K562 (cell line): ENCODE measurements around the gene UBASH3B. TPM values are rescaled to one million over a fixed set of nuclear protein-coding genes. Genes with fewer than 3 reads are reported as not detected.

Source experiments
- ATAC-seq: fragments of 200-7000 bp; cut with Tn5 transposase; 3 replicates; pipeline ENCODE4 v1.9.1; 2020; ENCODE audit warnings: moderate library complexity
- BruUV-seq: library from RNA; stranded (reverse); fragments of 400-500 nt; replicated peaks from 2 replicates; lab custom pipeline; 2021; lab: Mats Ljungman, UMichigan
- CTCF ChIA-PET: fragments of 300-600 bp; formaldehyde crosslinking; extraction: SDS; loops from one replicate; lab custom pipeline; 2021; ENCODE audit warnings: low intra/inter-chr PET ratio; lab: Yijun Ruan, JAX
- POLR2A ChIA-PET: fragments of 300-600, 350-650 bp; sonication (Branson Sonifier 250); formaldehyde crosslinking; extraction: SDS; loops from one replicate; lab custom pipeline; 2021; ENCODE audit warnings: antibody characterized with exemption, inconsistent platforms; lab: Yijun Ruan, JAX
- DNase-seq, 4 experiments: peaks; one replicate each; pipeline versions ENCODE4 v3.0.0 to v3.0.0-alpha.2; 2011 to 2018; ENCODE audit warnings: low spot score in 3 of 4, mixed read lengths in 3 of 4; ENCODE audit errors: extremely low read depth in 1 of 4
- FAIRE-seq: peaks from 2 replicates; lab custom pipeline; 2011; peaks lifted over from hg19 to GRCh38; lab: Jason Lieb, UNC
- H2AFZ ChIP-seq: 2 replicates; pipeline ENCODE4 v1.6.0; 2011; ENCODE audit warnings: low read depth, low read length, control low read depth, inconsistent platforms
- H3K27ac ChIP-seq: fragments of 200-600 bp; 3 replicates; pipeline ENCODE4 v1.8.0; 2011; ENCODE audit warnings: low read depth, mild to moderate bottlenecking, control low read depth, inconsistent platforms, low read length, moderate library complexity, mixed read lengths; ENCODE audit errors: extremely low read depth
- H3K27me3 ChIP-seq, 2 experiments: fragments of 300-600 bp in 1 of 2; 2 replicates in 1 of 2; 3 replicates in 1 of 2; pipeline versions ENCODE4 v1.6.0 to v1.8.0; 2011; ENCODE audit warnings: inconsistent platforms in 2 of 2, low read length in 2 of 2, mild to moderate bottlenecking in 1 of 2, mixed read lengths in 1 of 2, moderate library complexity in 1 of 2; ENCODE audit not compliant: control insufficient read depth in 2 of 2, insufficient read depth in 2 of 2
- H3K36me3 ChIP-seq: fragments of 300-600 bp; 3 replicates; pipeline ENCODE4 v1.8.0; 2011; ENCODE audit warnings: mild to moderate bottlenecking, low read length, inconsistent platforms; ENCODE audit not compliant: control insufficient read depth, insufficient read depth
- H3K4me1 ChIP-seq, 2 experiments: fragments of 200-600 bp in 1 of 2; replicated peaks in 1 of 2; 2 replicates in 1 of 2; 3 replicates in 1 of 2; pipeline versions ENCODE4 v1.5.1 to v1.8.0; 2011; ENCODE audit warnings: inconsistent platforms in 2 of 2, low read length in 2 of 2, mild to moderate bottlenecking in 1 of 2, mixed read lengths in 1 of 2, moderate library complexity in 1 of 2; ENCODE audit not compliant: control insufficient read depth in 2 of 2, insufficient read depth in 2 of 2
- H3K4me2 ChIP-seq: 2 replicates; pipeline ENCODE4 v1.6.1; 2011; ENCODE audit warnings: low read length, control low read depth, inconsistent platforms, mixed read lengths; ENCODE audit not compliant: insufficient read depth
- H3K4me3 ChIP-seq: fragments of 200-600 bp; sonication (generic), shearing (Covaris generic); 2 replicates; pipeline ENCODE4 v1.5.1; 2016; ENCODE audit warnings: control low read depth, inconsistent platforms
- H3K79me2 ChIP-seq: fragments of 200-600 bp; 3 replicates; pipeline ENCODE4 v1.8.0; 2011; ENCODE audit warnings: low read length, inconsistent platforms; ENCODE audit not compliant: control insufficient read depth, insufficient read depth
- H3K9ac ChIP-seq, 2 experiments: 2 replicates each; pipeline versions ENCODE4 v1.6.0 to v1.6.1; 2011; ENCODE audit warnings: low read depth in 2 of 2, low read length in 2 of 2, control low read depth in 1 of 2, inconsistent platforms in 1 of 2, mild to moderate bottlenecking in 1 of 2, mixed read lengths in 1 of 2; ENCODE audit not compliant: insufficient read depth in 1 of 2
- H3K9me1 ChIP-seq: one replicate; pipeline ENCODE4 v1.6.0; 2011; ENCODE audit warnings: inconsistent platforms, mild to moderate bottlenecking, low read length, moderate library complexity; ENCODE audit not compliant: control insufficient read depth, insufficient read depth
- H3K9me3 ChIP-seq: replicated peaks from 2 replicates; pipeline ENCODE4 v1.5.1; 2011; ENCODE audit warnings: low read depth, low read length, inconsistent platforms; ENCODE audit not compliant: control insufficient read depth, insufficient read depth
- H4K20me1 ChIP-seq: replicated peaks from 2 replicates; pipeline ENCODE4 v1.6.1; 2011; ENCODE audit warnings: low read length, inconsistent platforms, mixed read lengths; ENCODE audit not compliant: control insufficient read depth, insufficient read depth
- BMI1 ChIP-seq: fragments of 150-350 bp; IDR thresholded peaks from 2 replicates; pipeline ENCODE4 v1.6.1; 2014; ENCODE audit warnings: low read length
- KDM1A ChIP-seq, 2 experiments: fragments of 450-650 bp; IDR thresholded peaks; 2 replicates each; pipeline ENCODE4 v1.6.1; 2016; ENCODE audit warnings: mild to moderate bottlenecking in 2 of 2
- LCOR ChIP-seq: sonication (generic); formaldehyde crosslinking; IDR thresholded peaks from 2 replicates; pipeline ENCODE4 v1.8.0; 2022; ENCODE audit warnings: mild to moderate bottlenecking, missing genetic modification reagents
- POLR3A ChIP-seq: IDR thresholded peaks from 2 replicates; pipeline ENCODE4 v1.6.1; 2011; ENCODE audit warnings: borderline replicate concordance, mild to moderate bottlenecking, moderate library complexity; ENCODE audit not compliant: insufficient read length, insufficient read depth; ENCODE audit errors: extremely low read depth
- ZNF140 ChIP-seq: fragments of 250-450 bp; sonication (Bioruptor Pico); IDR thresholded peaks from 2 replicates; pipeline ENCODE4 v1.8.0; 2021; ENCODE audit warnings: moderate library complexity, mild to moderate bottlenecking, inconsistent platforms
- ZNF408 ChIP-seq: fragments of 250-450 bp; sonication (Bioruptor Pico); IDR thresholded peaks from 2 replicates; pipeline ENCODE4 v1.4.0; 2020; ENCODE audit warnings: low read depth, mild to moderate bottlenecking, moderate library complexity
- ZNF764 ChIP-seq: fragments of 250-450 bp; sonication (Bioruptor Pico); IDR thresholded peaks from 2 replicates; pipeline ENCODE4 v1.4.0; 2020; ENCODE audit warnings: low read depth, mild to moderate bottlenecking, moderate library complexity
- WGBS: fragments of 100-300 bp; shearing (Covaris generic); methylation state at CpG from one replicate; pipeline ENCODE4 v1.1.6; 2016; ENCODE audit warnings: low coverage, mixed read lengths; ENCODE audit not compliant: insufficient coverage; ENCODE audit errors: missing lambda C conversion rate; 5-methylcytosine and 5-hydroxymethylcytosine counted together
- in situ Hi-C: fragments of 300-500 bp; cut with MboI; formaldehyde crosslinking; loops from 4 replicates; pipeline ENCODE4 v1.15.0; 2018; ENCODE audit warnings: inconsistent platforms, mixed read lengths
- intact Hi-C: fragments of 100-400 bp; cut with micrococcal nuclease; formaldehyde crosslinking; loops from 2 replicates; pipeline ENCODE4 v1.14.2; 2022
- polyA plus RNA-seq, 8 experiments: library from polyadenylated mRNA; depleted of rRNA in 4 of 8; stranded (reverse) in 5 of 8; unstranded in 3 of 8; fragments of >200 nt; fragmentation: Nextera tagmentation in 2 of 8; fragmentation: Illumina TruSeq in 1 of 8; extraction: Ambion mirVana in 2 of 8; extraction: Trizol in 1 of 8; gene quantifications; 2 replicates each; pipeline versions ENCODE4 v1.2.1 to v1.2.3, GENCODE V29; 2011 to 2014; ENCODE audit warnings: inconsistent platforms in 1 of 8, missing spikeins in 1 of 8
- total RNA-seq, 7 experiments: library from RNA; depleted of rRNA in 6 of 7; stranded (reverse); fragments of >200 nt in 6 of 7; fragmentation: Illumina TruSeq in 2 of 7; extraction: Trizol in 2 of 7; gene quantifications; 2 replicates each; pipeline versions ENCODE4 v1.2.1 to v1.2.3, GENCODE V29; 2011 to 2021; ENCODE audit warnings: low replicate concordance in 1 of 7
- TF ChIP-seq, protein P1 (sequence below): fragments of 450-650 bp; formaldehyde crosslinking; IDR thresholded peaks from 2 replicates; pipeline ENCODE4 v1.4.0; 2020; ENCODE audit warnings: mild to moderate bottlenecking
- TF ChIP-seq, protein P2 (sequence below): fragments of 450-650 bp; IDR thresholded peaks from 2 replicates; pipeline ENCODE4 v1.6.1; 2016; ENCODE audit warnings: mild to moderate bottlenecking
- TF ChIP-seq, protein P3 (sequence below): sonication (generic); formaldehyde crosslinking; IDR thresholded peaks from 2 replicates; pipeline ENCODE4 v1.4.0; 2020; ENCODE audit warnings: mild to moderate bottlenecking, missing genetic modification reagents
- TF ChIP-seq, protein P4 (sequence below): fragments of 200-800 bp; sonication (Bioruptor generic); IDR thresholded peaks from 2 replicates; pipeline ENCODE4 v1.6.1; 2017; ENCODE audit warnings: missing genetic modification characterization, missing compliant biosample characterization
- TF ChIP-seq, protein P5 (sequence below): sonication (generic); formaldehyde crosslinking; IDR thresholded peaks from 2 replicates; pipeline ENCODE4 v1.5.0; 2020; ENCODE audit warnings: missing genetic modification reagents

The UBASH3B gene
- total and polyA plus RNA-seq, 9 of the 15 experiments (the other 6 are each of a cell fraction or from before 2014, with no cell fraction given), result 0.01 to 0.31 (median 0.08) TPM; not detected in 2

DNA sequence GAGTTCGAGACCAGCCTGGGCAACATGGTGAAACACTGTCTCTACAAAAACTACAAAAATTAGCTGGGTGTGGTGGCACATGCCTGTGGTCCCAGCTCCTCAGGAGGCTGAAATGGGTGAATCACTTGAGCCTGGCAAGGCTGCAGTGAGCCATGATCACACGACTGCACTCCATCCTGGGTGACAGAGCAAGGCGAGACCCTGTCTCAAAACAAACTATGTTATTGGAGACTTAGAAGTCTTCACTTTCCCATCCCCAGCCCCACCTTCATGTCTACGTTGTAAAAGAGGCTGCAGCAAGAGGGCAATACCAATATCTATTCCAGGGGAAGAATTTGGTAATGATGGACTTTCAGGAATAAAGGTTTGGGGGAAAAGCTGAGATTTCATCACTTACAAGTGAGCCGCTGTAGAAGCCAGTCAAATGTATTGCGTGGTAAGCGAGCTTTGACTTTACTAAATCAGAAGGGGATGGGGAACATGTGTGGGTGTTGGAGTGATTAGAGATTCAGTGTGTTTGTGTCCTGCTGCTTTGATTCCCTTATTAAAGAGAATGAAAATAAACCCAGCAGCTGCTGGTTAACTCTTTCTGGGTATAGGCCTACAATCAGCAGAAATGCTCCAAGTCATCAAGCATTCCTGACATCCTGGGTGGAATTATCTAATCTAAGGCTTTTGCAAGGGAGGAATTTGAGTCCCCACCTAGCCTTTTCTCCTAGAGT, 53.7 kb downstream of the UBASH3B start (continued):
- TF ChIP-seq, protein P1, sequence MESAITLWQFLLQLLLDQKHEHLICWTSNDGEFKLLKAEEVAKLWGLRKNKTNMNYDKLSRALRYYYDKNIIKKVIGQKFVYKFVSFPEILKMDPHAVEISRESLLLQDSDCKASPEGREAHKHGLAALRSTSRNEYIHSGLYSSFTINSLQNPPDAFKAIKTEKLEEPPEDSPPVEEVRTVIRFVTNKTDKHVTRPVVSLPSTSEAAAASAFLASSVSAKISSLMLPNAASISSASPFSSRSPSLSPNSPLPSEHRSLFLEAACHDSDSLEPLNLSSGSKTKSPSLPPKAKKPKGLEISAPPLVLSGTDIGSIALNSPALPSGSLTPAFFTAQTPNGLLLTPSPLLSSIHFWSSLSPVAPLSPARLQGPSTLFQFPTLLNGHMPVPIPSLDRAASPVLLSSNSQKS, result no peak

DNA sequence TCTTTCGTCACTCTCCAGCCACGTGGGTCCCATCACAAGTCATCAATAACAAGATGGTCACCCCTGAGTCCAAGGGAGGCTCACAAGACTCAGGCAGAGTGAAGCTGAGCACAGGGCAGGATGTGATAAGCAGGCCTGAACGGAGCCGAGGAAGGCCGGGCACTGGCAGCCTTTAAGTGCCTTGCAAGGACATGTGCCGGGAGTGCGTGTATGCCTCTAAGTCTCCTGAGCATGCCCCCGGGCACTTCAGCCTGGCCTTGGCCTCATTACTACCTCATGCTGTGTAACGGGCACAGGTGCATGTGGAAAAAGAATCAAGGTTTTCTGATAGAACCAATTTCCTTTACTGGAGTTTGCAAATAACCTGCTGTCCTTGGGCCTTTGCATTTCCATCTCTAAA, 55.8 kb downstream of the UBASH3B start:
- H3K4me3 ChIP-seq, result no peak overlapping the region
- FAIRE-seq (no peak), DNase-seq (no peak), ATAC-seq (no peak)
- H3K4me1 ChIP-seq, result no peaks in the 10 kb centered on the region
- no peaks in the 10 kb centered on the region for H3K79me2 ChIP-seq
- no peak overlapping the region for H3K27ac ChIP-seq
- no TSS peak for BruUV-seq
- no peaks in the 10 kb centered on the region for H3K36me3 ChIP-seq
- intact Hi-C loops (no loop called here), in situ Hi-C loops (no loop called here)
- WGBS, result 0% methylated on average over 9 of the region's 9 CpGs
- no peak overlapping the region for H2AFZ ChIP-seq
- peaks cover under 1 to 19% of the 10 kb centered on the region in 2 experiments; a peak in 3 of 5 replicates for H3K27me3 ChIP-seq
- no peaks in the 10 kb centered on the region for H4K20me1 ChIP-seq
- ChIA-PET POLR2A (no interaction called here), CTCF (interaction anchor here (0.6 kb wide), 1 partner anchor 142 kb away, joined by 4 read pairs; no protein-coding TSS in a partner anchor)
- no peaks in the 10 kb centered on the region for H3K9me1 ChIP-seq
- no peak overlapping the region for H3K9ac ChIP-seq
- H3K4me2 ChIP-seq, result no peak overlapping the region
- no peaks in the 10 kb centered on the region for H3K9me3 ChIP-seq
- TF ChIP-seq, protein P2, sequence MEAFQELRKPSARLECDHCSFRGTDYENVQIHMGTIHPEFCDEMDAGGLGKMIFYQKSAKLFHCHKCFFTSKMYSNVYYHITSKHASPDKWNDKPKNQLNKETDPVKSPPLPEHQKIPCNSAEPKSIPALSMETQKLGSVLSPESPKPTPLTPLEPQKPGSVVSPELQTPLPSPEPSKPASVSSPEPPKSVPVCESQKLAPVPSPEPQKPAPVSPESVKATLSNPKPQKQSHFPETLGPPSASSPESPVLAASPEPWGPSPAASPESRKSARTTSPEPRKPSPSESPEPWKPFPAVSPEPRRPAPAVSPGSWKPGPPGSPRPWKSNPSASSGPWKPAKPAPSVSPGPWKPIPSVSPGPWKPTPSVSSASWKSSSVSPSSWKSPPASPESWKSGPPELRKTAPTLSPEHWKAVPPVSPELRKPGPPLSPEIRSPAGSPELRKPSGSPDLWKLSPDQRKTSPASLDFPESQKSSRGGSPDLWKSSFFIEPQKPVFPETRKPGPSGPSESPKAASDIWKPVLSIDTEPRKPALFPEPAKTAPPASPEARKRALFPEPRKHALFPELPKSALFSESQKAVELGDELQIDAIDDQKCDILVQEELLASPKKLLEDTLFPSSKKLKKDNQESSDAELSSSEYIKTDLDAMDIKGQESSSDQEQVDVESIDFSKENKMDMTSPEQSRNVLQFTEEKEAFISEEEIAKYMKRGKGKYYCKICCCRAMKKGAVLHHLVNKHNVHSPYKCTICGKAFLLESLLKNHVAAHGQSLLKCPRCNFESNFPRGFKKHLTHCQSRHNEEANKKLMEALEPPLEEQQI, result no peak
- TF ChIP-seq ZNF408 (CRISPR knock-in tag), result no peak
- TF ChIP-seq, protein P3, sequence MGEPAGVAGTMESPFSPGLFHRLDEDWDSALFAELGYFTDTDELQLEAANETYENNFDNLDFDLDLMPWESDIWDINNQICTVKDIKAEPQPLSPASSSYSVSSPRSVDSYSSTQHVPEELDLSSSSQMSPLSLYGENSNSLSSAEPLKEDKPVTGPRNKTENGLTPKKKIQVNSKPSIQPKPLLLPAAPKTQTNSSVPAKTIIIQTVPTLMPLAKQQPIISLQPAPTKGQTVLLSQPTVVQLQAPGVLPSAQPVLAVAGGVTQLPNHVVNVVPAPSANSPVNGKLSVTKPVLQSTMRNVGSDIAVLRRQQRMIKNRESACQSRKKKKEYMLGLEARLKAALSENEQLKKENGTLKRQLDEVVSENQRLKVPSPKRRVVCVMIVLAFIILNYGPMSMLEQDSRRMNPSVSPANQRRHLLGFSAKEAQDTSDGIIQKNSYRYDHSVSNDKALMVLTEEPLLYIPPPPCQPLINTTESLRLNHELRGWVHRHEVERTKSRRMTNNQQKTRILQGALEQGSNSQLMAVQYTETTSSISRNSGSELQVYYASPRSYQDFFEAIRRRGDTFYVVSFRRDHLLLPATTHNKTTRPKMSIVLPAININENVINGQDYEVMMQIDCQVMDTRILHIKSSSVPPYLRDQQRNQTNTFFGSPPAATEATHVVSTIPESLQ (CRISPR knock-in tag), result no peak
- TF ChIP-seq, protein P4, sequence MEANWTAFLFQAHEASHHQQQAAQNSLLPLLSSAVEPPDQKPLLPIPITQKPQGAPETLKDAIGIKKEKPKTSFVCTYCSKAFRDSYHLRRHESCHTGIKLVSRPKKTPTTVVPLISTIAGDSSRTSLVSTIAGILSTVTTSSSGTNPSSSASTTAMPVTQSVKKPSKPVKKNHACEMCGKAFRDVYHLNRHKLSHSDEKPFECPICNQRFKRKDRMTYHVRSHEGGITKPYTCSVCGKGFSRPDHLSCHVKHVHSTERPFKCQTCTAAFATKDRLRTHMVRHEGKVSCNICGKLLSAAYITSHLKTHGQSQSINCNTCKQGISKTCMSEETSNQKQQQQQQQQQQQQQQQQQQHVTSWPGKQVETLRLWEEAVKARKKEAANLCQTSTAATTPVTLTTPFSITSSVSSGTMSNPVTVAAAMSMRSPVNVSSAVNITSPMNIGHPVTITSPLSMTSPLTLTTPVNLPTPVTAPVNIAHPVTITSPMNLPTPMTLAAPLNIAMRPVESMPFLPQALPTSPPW (CRISPR knock-in tag), result no peak
- TF ChIP-seq ZNF764 (CRISPR knock-in tag), result no peak
- TF ChIP-seq POLR3A, result no peak
- TF ChIP-seq KDM1A (IDR thresholded peaks at IDR 0.05), result no peak
- TF ChIP-seq, protein P5, sequence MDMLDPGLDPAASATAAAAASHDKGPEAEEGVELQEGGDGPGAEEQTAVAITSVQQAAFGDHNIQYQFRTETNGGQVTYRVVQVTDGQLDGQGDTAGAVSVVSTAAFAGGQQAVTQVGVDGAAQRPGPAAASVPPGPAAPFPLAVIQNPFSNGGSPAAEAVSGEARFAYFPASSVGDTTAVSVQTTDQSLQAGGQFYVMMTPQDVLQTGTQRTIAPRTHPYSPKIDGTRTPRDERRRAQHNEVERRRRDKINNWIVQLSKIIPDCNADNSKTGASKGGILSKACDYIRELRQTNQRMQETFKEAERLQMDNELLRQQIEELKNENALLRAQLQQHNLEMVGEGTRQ, result no peak
- no peak for TF ChIP-seq BMI1
- TF ChIP-seq LCOR (CRISPR knock-in tag), result no peak
- no peak for TF ChIP-seq ZNF140 (CRISPR knock-in tag)
